GM23338 (cell line): ENCODE data around the gene INHA. TPM values are rescaled to one million over a fixed set of nuclear protein-coding genes. Genes with fewer than 3 reads are reported as not detected.

ENCODE experiments used
- ATAC-seq: fragments of 200-7000 bp; cut with Tn5 transposase; 3 replicates; pipeline ENCODE4 v1.9.1; 2020
- DNase-seq: peaks from one replicate; pipeline ENCODE4 v3.0.0-alpha.2; 2015; ENCODE audit warnings: low spot score
- H2AFZ ChIP-seq: fragments of 200-600 bp; sonication (generic); 2 replicates; pipeline ENCODE4 v1.8.0; 2016; ENCODE audit warnings: antibody characterized with exemption, mild to moderate bottlenecking, moderate library complexity
- H3F3A ChIP-seq: fragments of 200-600 bp; sonication (generic); replicated peaks from 2 replicates; pipeline ENCODE4 v1.8.0; 2017; ENCODE audit warnings: antibody characterized with exemption, mixed run types, low read depth
- H3K27ac ChIP-seq: fragments of 200-600 bp; sonication (generic); 2 replicates; pipeline ENCODE4 v1.6.1; 2016; ENCODE audit warnings: low read depth
- H3K27me3 ChIP-seq: fragments of 200-600 bp; sonication (generic); 2 replicates; pipeline ENCODE4 v1.8.0; 2016; ENCODE audit warnings: mild to moderate bottlenecking, mixed run types, moderate library complexity; ENCODE audit not compliant: insufficient read depth
- H3K36me3 ChIP-seq: fragments of 200-600 bp; sonication (generic); 2 replicates; pipeline ENCODE4 v1.8.0; 2016; ENCODE audit warnings: mild to moderate bottlenecking; ENCODE audit not compliant: insufficient read depth
- H3K4me1 ChIP-seq: fragments of 200-600 bp; sonication (generic); 2 replicates; pipeline ENCODE4 v1.8.0; 2016; ENCODE audit warnings: mild to moderate bottlenecking, moderate library complexity; ENCODE audit not compliant: insufficient read depth
- H3K4me2 ChIP-seq: fragments of 200-600 bp; sonication (generic); 2 replicates; pipeline ENCODE4 v1.7.1; 2017; ENCODE audit warnings: mixed run types
- H3K4me3 ChIP-seq: fragments of 200-600 bp; sonication (generic); 2 replicates; pipeline ENCODE4 v1.6.1; 2016; ENCODE audit warnings: mixed run types
- H3K79me2 ChIP-seq: fragments of 200-600 bp; sonication (generic); replicated peaks from 2 replicates; pipeline ENCODE4 v1.8.0; 2017; ENCODE audit warnings: mild to moderate bottlenecking; ENCODE audit not compliant: insufficient read depth
- H3K9me2 ChIP-seq: fragments of 200-600 bp; sonication (generic); 2 replicates; pipeline ENCODE4 v1.8.0; 2017; ENCODE audit not compliant: insufficient read depth
- H4K20me1 ChIP-seq: fragments of 200-600 bp; sonication (generic); replicated peaks from 2 replicates; pipeline ENCODE4 v1.8.0; 2017; ENCODE audit warnings: mild to moderate bottlenecking; ENCODE audit not compliant: insufficient read depth
- H3K27ac Mint-ChIP-seq: 2 replicates; pipeline ENCODE4 v1.8.0; 2020; ENCODE audit warnings: inconsistent platforms, mild to moderate bottlenecking, moderate library complexity, mixed read lengths
- H3K27me3 Mint-ChIP-seq: 3 replicates; pipeline ENCODE4 v1.8.0; 2022; ENCODE audit warnings: low read depth, mild to moderate bottlenecking, moderate library complexity, mixed read lengths, inconsistent platforms; ENCODE audit not compliant: insufficient read depth, poor library complexity
- H3K36me3 Mint-ChIP-seq: 3 replicates; pipeline ENCODE4 v1.8.0; 2021; ENCODE audit warnings: low read depth, mild to moderate bottlenecking, inconsistent platforms, moderate library complexity, mixed read lengths
- H3K4me1 Mint-ChIP-seq: 3 replicates; pipeline ENCODE4 v1.8.0; 2020; ENCODE audit warnings: mild to moderate bottlenecking, inconsistent platforms, mixed read lengths
- H3K4me3 Mint-ChIP-seq: 3 replicates; pipeline ENCODE4 v1.8.0; 2021; ENCODE audit warnings: moderate library complexity, mild to moderate bottlenecking, inconsistent platforms, mixed read lengths
- H3K9me3 Mint-ChIP-seq: 3 replicates; pipeline ENCODE4 v1.8.0; 2020; ENCODE audit warnings: moderate library complexity, mild to moderate bottlenecking, inconsistent platforms, mixed read lengths
- CREB1 ChIP-seq: fragments of 250-450 bp; sonication (Bioruptor Pico); IDR thresholded peaks from 2 replicates; pipeline ENCODE4 v1.5.0; 2020; ENCODE audit warnings: low read depth, mild to moderate bottlenecking, moderate library complexity
- EZH2phosphoT487 ChIP-seq: fragments of 200-600 bp; sonication (generic); IDR thresholded peaks from one replicate; pipeline ENCODE4 v1.8.1; 2018; ENCODE audit warnings: antibody characterized with exemption; ENCODE audit not compliant: unreplicated experiment
- POLR2AphosphoS5 ChIP-seq: IDR thresholded peaks from 2 replicates; pipeline ENCODE4 v1.6.1; 2016; ENCODE audit warnings: antibody characterized with exemption, low read depth
- STAT1 ChIP-seq: IDR thresholded peaks from one replicate; pipeline ENCODE4 v1.6.1; 2016; ENCODE audit warnings: antibody characterized with exemption; ENCODE audit not compliant: unreplicated experiment
- ZNF331 ChIP-seq: fragments of 250-450 bp; sonication (Bioruptor Pico); IDR thresholded peaks from 2 replicates; pipeline ENCODE4 v1.5.0; 2020; ENCODE audit warnings: low read depth, mild to moderate bottlenecking, moderate library complexity
- polyA plus RNA-seq: library from polyadenylated mRNA; unstranded; fragments of >200 nt; fragmentation: Nextera tagmentation; extraction: Ambion mirVana; gene quantifications from 2 replicates; pipeline ENCODE4 v1.2.1, GENCODE V29; 2016
- total RNA-seq: library from RNA; depleted of rRNA; stranded (reverse); fragments of >200 nt; shearing (Covaris generic); gene quantifications from 2 replicates; pipeline ENCODE4 v1.2.3, GENCODE V29; 2014
- TF ChIP-seq, protein P1 (sequence below): IDR thresholded peaks from one replicate; pipeline ENCODE4 v1.6.1; 2018; ENCODE audit warnings: antibody characterized with exemption; ENCODE audit not compliant: unreplicated experiment
- TF ChIP-seq, protein P2 (sequence below): IDR thresholded peaks from 2 replicates; pipeline ENCODE4 v1.6.1; 2016; ENCODE audit warnings: antibody characterized with exemption
- TF ChIP-seq, protein P3 (sequence below), 2 experiments: fragments of 200-600 bp in 1 of 2; sonication (generic) in 1 of 2; conservative IDR thresholded peaks; 2 replicates each; pipeline versions ENCODE4 v1.5.1 to v1.6.1; 2016 to 2017; ENCODE audit warnings: antibody characterized with exemption in 2 of 2, low read depth in 2 of 2, mild to moderate bottlenecking in 2 of 2, moderate library complexity in 1 of 2

Gene INHA
- total and polyA plus RNA-seq, 2 experiments from 2014 or later: 1.5 to 1.6 TPM

DNA sequence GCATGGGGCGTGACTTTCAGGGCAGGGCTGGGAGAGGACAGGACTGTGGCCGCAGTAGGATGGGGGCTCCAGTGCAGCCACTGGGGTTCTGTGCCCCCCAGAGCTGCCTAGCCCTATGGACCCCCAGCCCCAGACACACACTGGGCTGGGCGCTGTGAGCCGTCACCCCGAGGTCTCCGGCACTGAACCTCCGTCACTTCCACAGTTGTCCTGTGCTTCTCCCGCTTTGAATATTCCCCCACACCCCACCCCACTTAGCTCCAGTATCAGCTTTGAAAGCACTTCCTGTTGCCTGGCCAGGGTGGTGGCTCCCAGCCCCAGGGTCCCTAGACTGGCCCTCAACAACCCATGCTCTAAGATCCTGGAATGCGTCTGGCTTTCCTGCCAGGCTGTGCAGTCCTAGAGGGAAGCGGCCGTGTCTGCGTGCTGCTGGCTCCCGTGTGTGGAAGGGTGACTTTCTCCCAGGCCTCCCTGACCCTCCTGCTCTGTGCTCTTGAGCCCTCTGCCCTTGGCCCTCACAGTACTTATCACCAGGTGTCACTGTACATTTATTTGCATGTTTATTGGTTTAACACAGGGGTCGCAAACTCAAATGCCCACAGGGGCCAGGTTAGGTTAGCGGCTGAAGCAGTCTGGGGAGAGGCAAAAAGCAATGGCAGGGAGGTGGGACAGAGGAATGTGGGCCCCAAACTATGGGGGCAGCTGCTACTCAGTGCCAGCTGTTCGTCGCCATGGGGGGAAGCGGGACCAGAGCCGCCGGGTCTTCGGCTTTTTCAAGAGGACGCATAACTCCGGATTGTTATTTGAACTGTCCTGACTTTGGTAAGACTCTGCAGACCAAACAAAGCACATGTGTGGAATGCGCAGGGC, 10.7 kb upstream of the INHA start (continued):
- TF ChIP-seq, protein P1, sequence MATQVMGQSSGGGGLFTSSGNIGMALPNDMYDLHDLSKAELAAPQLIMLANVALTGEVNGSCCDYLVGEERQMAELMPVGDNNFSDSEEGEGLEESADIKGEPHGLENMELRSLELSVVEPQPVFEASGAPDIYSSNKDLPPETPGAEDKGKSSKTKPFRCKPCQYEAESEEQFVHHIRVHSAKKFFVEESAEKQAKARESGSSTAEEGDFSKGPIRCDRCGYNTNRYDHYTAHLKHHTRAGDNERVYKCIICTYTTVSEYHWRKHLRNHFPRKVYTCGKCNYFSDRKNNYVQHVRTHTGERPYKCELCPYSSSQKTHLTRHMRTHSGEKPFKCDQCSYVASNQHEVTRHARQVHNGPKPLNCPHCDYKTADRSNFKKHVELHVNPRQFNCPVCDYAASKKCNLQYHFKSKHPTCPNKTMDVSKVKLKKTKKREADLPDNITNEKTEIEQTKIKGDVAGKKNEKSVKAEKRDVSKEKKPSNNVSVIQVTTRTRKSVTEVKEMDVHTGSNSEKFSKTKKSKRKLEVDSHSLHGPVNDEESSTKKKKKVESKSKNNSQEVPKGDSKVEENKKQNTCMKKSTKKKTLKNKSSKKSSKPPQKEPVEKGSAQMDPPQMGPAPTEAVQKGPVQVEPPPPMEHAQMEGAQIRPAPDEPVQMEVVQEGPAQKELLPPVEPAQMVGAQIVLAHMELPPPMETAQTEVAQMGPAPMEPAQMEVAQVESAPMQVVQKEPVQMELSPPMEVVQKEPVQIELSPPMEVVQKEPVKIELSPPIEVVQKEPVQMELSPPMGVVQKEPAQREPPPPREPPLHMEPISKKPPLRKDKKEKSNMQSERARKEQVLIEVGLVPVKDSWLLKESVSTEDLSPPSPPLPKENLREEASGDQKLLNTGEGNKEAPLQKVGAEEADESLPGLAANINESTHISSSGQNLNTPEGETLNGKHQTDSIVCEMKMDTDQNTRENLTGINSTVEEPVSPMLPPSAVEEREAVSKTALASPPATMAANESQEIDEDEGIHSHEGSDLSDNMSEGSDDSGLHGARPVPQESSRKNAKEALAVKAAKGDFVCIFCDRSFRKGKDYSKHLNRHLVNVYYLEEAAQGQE: no peak
- TF ChIP-seq, protein P2, sequence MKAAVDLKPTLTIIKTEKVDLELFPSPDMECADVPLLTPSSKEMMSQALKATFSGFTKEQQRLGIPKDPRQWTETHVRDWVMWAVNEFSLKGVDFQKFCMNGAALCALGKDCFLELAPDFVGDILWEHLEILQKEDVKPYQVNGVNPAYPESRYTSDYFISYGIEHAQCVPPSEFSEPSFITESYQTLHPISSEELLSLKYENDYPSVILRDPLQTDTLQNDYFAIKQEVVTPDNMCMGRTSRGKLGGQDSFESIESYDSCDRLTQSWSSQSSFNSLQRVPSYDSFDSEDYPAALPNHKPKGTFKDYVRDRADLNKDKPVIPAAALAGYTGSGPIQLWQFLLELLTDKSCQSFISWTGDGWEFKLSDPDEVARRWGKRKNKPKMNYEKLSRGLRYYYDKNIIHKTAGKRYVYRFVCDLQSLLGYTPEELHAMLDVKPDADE: 0 out of 2 replicates have a peak, but pooled peaks have one; percentile 25
- TF ChIP-seq CREB1 (CRISPR knock-in tag) (no peak), POLR2AphosphoS5 (no peak), ZNF331 (CRISPR knock-in tag) (no peak), STAT1 (no peak)
- TF ChIP-seq, protein P3, sequence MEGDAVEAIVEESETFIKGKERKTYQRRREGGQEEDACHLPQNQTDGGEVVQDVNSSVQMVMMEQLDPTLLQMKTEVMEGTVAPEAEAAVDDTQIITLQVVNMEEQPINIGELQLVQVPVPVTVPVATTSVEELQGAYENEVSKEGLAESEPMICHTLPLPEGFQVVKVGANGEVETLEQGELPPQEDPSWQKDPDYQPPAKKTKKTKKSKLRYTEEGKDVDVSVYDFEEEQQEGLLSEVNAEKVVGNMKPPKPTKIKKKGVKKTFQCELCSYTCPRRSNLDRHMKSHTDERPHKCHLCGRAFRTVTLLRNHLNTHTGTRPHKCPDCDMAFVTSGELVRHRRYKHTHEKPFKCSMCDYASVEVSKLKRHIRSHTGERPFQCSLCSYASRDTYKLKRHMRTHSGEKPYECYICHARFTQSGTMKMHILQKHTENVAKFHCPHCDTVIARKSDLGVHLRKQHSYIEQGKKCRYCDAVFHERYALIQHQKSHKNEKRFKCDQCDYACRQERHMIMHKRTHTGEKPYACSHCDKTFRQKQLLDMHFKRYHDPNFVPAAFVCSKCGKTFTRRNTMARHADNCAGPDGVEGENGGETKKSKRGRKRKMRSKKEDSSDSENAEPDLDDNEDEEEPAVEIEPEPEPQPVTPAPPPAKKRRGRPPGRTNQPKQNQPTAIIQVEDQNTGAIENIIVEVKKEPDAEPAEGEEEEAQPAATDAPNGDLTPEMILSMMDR (conservative IDR thresholded peaks at IDR 0.05; ENCODE audit: low read depth in 2 of 2): 0 out of 4 replicates have a peak, but pooled peaks of 1 of the 2 experiments have one; percentile 5

DNA sequence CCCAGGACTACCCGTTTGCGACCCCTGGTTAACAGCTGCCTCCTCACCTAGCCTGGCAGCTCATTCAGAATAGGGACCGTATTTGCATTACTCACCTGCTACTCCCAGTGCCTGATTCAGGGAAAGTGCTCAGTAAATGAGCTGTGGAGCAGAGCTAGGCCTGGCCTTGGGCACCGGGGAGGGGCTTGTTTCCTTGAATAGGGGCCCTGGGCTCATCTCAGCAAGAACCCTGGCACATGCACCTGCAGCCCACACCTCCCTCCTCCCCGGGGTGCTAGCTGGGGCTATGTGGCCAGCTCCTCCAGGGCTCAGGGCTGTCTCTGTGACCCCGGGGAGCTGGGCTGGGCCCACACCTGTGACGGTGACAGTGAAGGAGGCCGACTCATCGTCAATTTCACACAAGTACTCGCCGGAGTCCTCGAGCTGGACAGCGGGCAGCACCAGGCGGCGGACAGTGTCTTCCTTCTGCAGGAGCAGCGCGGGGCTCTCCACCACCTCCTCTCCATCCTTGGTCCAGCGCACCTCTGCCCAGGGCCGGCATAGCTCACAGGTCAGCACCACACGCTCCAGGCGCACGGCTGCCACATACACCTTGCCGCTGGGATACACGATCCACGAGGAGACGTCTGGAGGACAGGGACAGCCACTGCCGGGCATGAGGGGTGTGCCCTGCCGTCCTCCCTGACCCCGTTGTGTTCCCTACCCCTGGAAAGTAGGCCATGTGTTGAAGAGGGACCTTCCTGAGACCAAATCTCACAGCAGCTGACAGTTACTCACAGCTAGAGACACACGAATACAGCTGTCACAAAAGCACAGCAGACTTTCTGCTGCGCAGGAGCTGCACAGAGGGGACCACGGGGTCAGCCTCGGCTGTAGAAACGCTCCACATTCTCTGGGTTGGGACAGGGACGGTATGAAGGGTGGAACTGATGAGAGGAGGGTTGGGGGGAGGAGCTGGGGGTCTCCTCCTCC, 9.8 kb upstream of the INHA start:
- ATAC-seq (peak; percentile 5), DNase-seq (no peak)
- Histone ChIP-seq H3F3A (peaks cover 36% of the 10 kb centered on the region), H3K36me3 (peaks cover 8% of the 10 kb centered on the region; the same call in 1 of the 2 replicates), H3K79me2 (peaks cover 10% of the 10 kb centered on the region; the same call in 1 of the 2 replicates), H3K4me3 (no peak overlapping the region), H3K27me3 (no peaks in the 10 kb centered on the region), H2AFZ (no peak overlapping the region), H4K20me1 (no peaks in the 10 kb centered on the region), H3K4me1 (peaks cover 59% of the 10 kb centered on the region), H3K27ac (peak overlapping the region; percentile 93), H3K9me2 (no peaks in the 10 kb centered on the region), H3K4me2 (peak overlapping the region; percentile 74; the same call in 1 of the 2 replicates)
- Mint-ChIP-seq H3K36me3 (peaks cover 57% of the 10 kb centered on the region), H3K9me3 (no peaks in the 10 kb centered on the region; the same call in 1 of the 3 replicates), H3K27me3 (peaks cover 33% of the 10 kb centered on the region), H3K4me1 (peaks cover 74% of the 10 kb centered on the region), H3K27ac (peak overlapping the region; percentile 71), H3K4me3 (peak overlapping the region; percentile 38; the same call in 1 of the 3 replicates)
- TF ChIP-seq EZH2phosphoT487 (no peak), ZNF331 (CRISPR knock-in tag) (no peak)
- TF ChIP-seq, protein P1: peak; percentile 38
